Body of pancreas (tissue), 4 donors: ENCODE data around the gene SUPT4H1.

Experiments used
- CTCF ChIP-seq, 7 experiments: fragments of 450-650 bp in 4 of 7; fragments of 200-600 bp in 3 of 7; sonication (generic) in 3 of 7; IDR thresholded peaks; one replicate each; pipeline ENCODE4 v1.5.1; 2016 to 2019; ENCODE audit warnings: antibody characterized with exemption in 7 of 7
- POLR2A ChIP-seq, 3 donors: fragments of 450-650 bp; IDR thresholded peaks; one replicate each; pipeline ENCODE4 v1.6.1; 2016; ENCODE audit warnings: antibody characterized with exemption in 3 of 3, mild to moderate bottlenecking in 2 of 3

- TF ChIP-seq CTCF (IDR thresholded peaks at IDR 0.05) (no peak), POLR2A (IDR thresholded peaks at IDR 0.05) (no peak)
Measured at GRCh38 chr17:58367461-58367860, 15.5 kb upstream of the SUPT4H1 start.
